Fibroblast of skin of right biceps (primary cell): Measurements from ENCODE around the gene SRF.
"Not testable (repeated sequence)": the region's sequence is repeated elsewhere in the genome, so short reads cannot be mapped to it uniquely, and the experiment has no call there.

ENCODE experiments used
- DNase-seq: peaks from one replicate; pipeline ENCODE4 v3.0.0-alpha.2; 2013

Gene SRF

DNA sequence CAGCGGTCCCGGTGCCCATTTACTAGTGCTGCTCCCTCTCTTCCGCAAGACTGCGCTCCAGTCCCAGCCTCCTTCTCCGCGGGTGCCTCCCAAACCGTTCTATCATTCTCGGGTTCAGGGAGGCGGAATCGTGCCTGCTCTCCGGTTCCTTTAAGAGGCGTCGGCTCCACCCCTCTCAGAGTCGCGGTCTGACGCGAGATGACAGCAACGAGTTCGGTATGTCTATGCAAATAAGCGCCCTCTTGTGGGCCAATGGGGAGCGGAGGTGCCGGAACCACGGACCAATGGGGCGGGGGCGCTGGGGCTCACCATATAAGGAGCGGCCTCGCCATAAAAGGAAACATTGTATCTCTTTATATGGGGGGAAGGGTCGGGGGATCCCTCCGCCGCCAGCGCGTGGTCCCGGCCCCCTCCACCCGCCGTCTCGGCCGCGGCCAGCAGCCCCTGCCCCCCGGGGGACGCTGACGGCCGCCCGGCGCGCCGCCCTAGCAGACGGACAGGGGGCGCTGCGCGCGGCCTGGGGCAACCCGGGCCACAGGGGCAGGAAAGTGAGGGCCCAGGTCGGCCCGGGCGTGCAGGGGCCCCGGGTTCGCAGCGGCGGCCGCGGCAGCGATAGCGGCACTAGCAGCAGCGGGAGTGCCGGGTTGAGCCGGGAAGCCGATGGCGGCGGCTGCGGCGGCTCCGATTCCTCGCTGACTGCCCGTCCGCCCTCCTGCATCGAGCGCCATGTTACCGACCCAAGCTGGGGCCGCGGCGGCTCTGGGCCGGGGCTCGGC, at the start of gene SRF:
Gene SRF (plus strand): TSS at position 339 of the 776 bp plus-strand sequence. CDS start 388 bp downstream, at position 727.
- DNase-seq, result peak; percentile 100

GRCh38 chr6:43122146-43122545, 48.9 kb upstream of the SRF start:
- no peak for DNase-seq

DNA sequence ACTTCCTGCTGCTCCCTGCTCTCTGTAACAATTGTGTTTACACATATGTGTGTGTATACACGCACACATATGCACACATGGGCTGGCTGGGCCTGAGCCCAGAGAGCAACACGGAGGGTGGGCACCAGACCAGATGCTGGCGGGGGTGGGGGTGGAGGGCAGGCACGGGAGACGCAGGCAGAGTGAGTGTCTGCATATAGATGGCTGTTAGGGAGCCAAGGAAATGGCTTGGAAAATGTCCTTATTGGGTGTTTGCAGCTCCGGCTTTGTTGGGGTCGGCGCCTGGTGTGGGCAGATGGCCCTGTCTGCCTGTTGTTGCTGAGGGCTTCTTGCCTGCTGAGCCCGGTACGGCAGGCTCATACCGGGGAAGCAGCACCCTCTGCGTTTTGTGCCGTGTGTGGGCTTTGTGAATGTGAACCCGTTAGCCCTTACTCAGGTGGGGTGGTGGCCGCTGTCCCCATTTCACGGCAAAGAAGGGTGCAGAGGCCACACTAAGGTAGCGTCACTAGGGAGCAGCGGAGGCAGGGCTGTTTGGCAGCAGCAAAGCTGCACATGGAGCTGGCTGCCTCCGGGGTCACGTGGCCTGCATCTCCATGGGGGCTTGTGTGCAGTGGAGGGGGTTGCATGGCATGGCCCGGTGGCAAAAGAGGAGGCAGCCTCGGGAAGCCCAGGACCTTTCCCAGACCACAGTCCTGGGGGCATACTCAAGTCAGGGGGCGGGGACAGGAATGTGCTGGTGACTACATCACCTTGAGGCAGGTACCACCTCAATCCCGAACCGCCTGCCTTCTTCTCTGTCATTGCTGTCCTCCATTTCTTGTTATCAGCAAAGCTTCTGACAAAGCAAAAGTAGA, 47.4 kb upstream of the SRF start:
- DNase-seq, result no peak

DNA sequence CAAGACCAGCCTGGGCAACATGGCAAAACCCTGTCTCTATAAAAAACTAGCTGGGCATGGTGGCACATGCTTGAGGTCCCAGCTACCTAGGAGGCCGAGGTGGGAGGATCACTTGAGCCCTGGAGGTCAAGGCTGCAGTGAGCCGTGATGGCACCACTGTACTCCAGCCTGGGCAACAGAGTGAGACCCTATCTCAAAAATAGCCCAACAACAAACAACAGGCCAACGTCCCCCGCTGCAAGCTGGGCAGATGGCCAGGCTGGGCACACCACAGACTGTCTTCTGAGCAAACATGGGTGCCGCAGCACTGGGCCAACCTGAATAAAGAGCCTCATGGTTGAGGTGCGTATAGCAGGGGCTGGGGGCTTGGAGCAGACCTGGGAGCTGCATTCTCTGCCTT, 46.6 kb upstream of the SRF start:
- DNase-seq, result no peak

DNA sequence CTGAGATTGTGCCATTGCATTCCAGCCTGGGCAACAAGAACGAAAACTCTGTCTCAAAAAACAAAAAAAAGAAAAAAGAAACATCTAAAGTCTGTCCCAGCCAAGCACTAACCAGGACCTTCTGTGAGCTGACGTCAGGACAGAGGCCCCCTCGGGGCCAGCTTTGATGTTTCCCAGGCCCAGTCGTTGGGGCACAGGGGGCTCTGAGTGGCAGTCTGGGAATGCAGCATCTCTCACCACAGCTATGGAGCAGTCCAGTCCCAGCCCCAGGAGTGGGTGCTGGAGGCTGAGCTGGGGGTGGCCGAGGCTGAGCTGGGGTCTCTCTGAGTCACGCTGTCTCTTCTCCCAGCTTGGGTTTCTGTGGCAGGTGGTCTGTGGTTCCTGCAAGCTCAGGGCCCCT, 46.0 kb upstream of the SRF start:
- DNase-seq, result peak; percentile 98

- peak; percentile 43 for DNase-seq
Observed at GRCh38 chr6:43125555-43125954, 45.5 kb upstream of the SRF start.

DNA sequence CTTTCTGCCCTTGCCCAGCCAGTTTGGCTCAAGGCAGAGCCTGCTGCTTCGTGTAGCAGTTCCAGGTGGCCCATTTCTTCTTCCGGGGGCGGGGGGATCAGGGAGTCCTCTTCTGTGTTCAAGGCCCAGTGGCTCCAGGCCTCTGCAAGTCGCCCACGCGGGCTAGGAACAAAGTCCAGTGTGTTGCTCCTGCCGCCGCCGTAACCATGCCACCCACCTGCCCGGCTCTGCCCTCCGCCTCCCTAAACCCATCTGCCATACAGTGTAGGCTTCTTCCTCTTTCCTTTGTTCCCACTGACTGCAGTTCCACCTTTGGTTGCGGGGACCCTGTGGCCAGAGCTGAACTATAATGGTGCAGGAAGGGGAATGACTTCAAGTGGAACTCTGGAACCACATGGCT, 43.9 kb upstream of the SRF start:
- DNase-seq, result no peak

GRCh38 chr6:43127877-43128276, 43.2 kb upstream of the SRF start:
- DNase-seq, result peak; percentile 61

GRCh38 chr6:43128926-43129325, 42.1 kb upstream of the SRF start:
- DNase-seq, result no peak

- DNase-seq, result peak; percentile 52
Observed at GRCh38 chr6:43129434-43130194, 41.5 kb upstream of the SRF start.

- DNase-seq, result no peak
Observed at GRCh38 chr6:43130429-43130828, 40.6 kb upstream of the SRF start.

DNA sequence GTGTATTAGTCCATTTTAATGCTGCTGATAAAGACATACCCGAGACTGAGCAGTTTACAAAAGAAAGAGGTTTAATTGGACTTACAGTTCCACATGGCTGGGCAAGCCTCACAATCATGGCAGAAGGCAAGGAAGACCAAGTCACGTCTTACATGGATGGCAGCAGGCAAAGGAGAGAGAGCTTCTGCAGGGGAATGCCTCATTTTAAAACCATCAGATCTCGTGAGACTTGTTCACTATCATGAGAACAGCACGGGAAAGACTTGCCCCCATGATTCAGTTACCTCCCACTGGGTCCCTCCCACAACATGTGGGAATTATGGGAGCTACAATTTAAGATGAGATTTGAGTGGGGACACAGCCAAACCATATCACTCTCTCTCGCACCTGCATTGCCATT, 39.7 kb upstream of the SRF start:
- DNase-seq, result not testable (repeated sequence)

GRCh38 chr6:43138267-43138666, 32.8 kb upstream of the SRF start:
- no peak for DNase-seq

- DNase-seq, result not testable (repeated sequence)
Observed at GRCh38 chr6:43139973-43140372, 31.1 kb upstream of the SRF start.

DNA sequence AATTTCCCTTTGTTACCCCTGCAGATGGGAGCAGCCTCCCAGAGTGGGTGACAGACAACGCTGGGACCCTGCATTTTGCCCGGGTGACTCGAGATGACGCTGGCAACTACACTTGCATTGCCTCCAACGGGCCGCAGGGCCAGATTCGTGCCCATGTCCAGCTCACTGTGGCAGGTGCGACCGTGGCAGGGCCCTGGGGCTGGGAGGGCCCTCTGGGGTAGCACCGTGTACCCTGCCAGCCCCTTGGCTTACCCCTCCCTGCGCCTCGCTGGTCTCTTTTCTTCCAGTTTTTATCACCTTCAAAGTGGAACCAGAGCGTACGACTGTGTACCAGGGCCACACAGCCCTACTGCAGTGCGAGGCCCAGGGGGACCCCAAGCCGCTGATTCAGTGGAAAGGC, 29.4 kb upstream of the SRF start:
- DNase-seq, result no peak

DNA sequence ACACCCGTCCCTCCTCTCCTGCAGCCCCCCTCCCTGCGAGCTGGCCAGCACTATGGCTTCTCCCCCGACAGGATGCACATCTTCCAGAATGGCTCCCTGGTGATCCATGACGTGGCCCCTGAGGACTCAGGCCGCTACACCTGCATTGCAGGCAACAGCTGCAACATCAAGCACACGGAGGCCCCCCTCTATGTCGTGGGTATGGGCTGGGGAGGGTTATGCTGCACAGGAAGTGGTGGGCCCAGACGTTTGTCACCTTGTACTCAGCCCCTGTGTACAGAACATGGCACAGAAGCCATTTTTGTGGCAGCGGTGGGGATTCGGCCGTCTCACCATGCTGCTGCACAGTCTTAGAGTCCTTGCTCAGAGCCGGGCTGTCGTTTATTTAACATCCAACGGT, 29.0 kb upstream of the SRF start:
- DNase-seq, result no peak

- peak; percentile 93 for DNase-seq
Observed at GRCh38 chr6:43143235-43144128, 27.6 kb upstream of the SRF start.

DNA sequence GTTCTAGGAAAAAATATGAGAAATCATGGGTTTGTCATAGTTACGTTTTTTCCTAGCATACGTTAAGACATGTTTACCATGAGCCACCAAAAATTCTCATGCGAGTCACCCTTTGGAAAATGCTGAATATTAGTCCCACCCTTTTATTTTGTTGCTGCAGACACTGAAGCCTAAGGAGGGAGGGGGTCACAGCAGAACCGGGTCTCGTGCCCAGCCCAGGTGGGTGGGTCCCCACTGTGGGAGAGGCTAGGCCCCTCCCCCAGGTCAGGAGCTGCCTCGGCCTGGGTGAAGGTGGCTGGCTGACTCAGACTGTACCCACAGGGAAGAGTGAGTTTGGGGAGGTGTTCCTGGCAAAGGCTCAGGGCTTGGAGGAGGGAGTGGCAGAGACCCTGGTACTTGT, 26.2 kb upstream of the SRF start:
- DNase-seq, result no peak

DNA sequence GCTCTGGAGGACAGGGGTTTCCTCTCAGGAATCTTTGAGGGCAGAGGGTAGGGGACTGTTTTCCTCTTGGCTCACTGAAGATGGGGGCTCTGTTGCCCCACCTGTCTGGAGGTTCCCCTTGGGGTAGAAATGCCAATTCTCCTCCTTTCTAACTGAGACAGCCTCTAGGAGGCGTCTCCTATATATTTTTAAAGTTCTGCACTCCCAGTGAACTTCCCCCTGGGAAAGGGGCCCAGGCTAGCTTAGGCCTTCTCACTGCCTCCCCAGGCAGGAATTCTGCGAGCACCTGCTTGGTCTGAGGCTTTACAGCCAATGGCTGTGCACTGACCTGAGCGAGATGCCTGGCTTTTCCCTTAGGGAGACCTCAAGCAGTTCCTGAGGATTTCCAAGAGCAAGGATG, 24.8 kb upstream of the SRF start:
- no peak for DNase-seq

DNA sequence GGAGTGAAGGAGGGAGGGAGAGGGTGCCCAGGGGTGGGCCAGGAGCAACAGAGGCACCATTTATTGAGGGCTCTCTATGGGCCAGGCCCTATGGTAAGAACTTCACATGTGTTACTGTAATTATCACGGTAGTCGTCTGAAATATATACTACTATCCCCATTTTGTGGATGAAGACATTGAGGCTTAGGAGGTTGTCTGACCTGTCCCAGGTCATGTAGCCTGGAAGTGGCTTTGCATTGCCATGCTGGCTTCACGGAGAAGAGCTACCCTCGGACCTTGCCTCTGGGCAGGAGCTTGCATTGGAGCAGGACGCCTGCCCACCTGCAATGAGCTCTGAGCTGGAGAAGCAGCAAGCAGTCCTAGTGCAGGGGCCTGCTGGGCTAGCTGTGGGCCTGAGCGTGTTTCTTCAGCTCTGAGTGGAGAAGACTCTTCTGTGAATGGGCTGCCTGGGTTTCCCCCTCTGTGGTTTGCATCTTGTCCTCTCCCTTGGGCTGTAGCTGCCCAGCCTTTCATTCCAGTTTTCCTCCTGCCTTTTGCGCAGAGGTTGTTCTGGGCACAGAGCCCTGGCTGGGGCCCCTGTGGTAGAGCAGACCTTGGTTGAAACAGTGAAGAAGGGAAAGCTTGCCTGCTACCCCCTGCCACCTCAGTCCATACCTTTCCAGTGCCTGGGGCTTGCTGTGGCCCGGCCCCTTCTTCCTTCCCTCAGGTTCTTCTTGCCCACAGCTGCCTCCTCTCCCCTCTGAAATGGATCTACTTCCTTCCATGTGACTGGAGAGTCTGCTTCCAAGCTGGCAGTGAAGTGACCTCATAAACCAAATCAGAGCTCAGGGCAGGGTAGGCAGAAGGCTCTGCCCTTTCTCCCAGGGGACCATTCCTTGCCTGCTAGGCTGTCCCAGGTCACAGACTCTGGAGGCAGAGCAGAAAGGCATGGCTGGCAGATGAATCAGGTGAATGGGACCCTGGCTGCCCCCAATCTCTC, 24.1 kb upstream of the SRF start:
- no peak for DNase-seq
